Measurements from ENCODE around the gene PIGS. TPM values are rescaled to one million over a fixed set of nuclear protein-coding genes. Genes with fewer than 3 reads are reported as not detected.

PIGS gene
- total and polyA plus RNA-seq, 8 donors: 14.7 to 105 (median 28.9) TPM

- no peak for DNase-seq
- Histone ChIP-seq H3K27me3 (no peaks in the 10 kb centered on the region), H3K27ac (peak overlapping the region; percentile 13 to 89 (median 88)), H3K4me3 (peak overlapping the region; percentile 77 to 92 (median 90)), H3K4me1 (peaks cover 23 to 71% (median 43%) of the 10 kb centered on the region in 4 donors), H3K36me3 (peaks cover 0 to under 1% (median 0%) of the 10 kb centered on the region in 4 donors), H3K9me3 (no peaks in the 10 kb centered on the region)
- intact Hi-C loops (cut with DNase I; ENCODE audit: low total_unique reads): no loop called here
- TF ChIP-seq, protein P1, sequence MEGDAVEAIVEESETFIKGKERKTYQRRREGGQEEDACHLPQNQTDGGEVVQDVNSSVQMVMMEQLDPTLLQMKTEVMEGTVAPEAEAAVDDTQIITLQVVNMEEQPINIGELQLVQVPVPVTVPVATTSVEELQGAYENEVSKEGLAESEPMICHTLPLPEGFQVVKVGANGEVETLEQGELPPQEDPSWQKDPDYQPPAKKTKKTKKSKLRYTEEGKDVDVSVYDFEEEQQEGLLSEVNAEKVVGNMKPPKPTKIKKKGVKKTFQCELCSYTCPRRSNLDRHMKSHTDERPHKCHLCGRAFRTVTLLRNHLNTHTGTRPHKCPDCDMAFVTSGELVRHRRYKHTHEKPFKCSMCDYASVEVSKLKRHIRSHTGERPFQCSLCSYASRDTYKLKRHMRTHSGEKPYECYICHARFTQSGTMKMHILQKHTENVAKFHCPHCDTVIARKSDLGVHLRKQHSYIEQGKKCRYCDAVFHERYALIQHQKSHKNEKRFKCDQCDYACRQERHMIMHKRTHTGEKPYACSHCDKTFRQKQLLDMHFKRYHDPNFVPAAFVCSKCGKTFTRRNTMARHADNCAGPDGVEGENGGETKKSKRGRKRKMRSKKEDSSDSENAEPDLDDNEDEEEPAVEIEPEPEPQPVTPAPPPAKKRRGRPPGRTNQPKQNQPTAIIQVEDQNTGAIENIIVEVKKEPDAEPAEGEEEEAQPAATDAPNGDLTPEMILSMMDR (IDR thresholded peaks at IDR 0.05): no peak
- TF ChIP-seq POLR2A (IDR thresholded peaks at IDR 0.05): no peak
- TF ChIP-seq POLR2AphosphoS5 (IDR thresholded peaks at IDR 0.05): no peak
- WGBS, 5 donors: 37 to 68% (median 61%) methylated on average over 1 to 5 of the region's 5 CpGs
Observed at GRCh38 chr17:28572259-28573039, 1.1 kb upstream of the PIGS start.

DNA sequence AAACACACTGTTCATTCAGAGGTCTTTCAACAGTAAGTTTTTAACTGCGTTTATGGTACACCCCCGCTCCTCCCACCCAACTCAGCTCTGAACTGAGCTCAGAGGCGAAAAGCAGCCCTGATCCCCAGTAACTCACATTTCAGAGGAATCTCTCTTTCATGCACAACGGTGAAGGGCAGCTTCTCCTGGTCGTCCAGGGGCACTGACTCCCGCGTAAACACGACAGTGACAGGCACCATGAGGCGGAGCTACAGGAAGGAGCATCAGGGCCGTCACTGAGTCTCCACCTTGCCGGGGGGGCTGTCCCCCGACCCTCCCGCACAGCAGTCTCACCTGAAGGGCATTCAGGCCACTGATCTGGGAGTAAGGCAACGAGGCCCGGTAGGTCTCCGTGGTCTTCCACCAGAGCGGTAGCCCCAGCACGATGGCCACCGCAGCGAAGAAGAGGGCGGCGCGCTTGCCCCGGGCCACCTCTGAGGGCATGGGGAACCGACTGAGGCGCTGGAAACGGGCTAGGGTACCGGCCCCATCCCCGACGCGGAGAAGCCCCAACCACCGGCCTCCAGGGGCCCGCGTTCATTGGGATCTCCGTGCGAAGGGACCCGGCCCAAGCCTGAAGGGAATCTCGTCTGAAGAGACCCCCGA lies 486 bp downstream of the PIGS start:
- 0 to 1% (median 0%) methylated on average over 17 to 39 of the region's 39 CpGs for WGBS, 5 donors
- no peaks in the 10 kb centered on the region for H3K9me3 ChIP-seq
- DNase-seq: peak in 1 of 2 donors; percentile 61
- H3K4me1 ChIP-seq: peaks cover 19 to 66% (median 34%) of the 10 kb centered on the region in 4 donors
- TF ChIP-seq POLR2A (IDR thresholded peaks at IDR 0.05): no peak
- TF ChIP-seq EP300 (IDR thresholded peaks at IDR 0.05): no peak
- no peak for TF ChIP-seq POLR2AphosphoS5 (IDR thresholded peaks at IDR 0.05)
- TF ChIP-seq, protein P1 (IDR thresholded peaks at IDR 0.05): no peak
- H3K27ac ChIP-seq: peak overlapping the region; percentile 77 to 89 (median 88)
- peaks cover 0 to 11% (median 6%) of the 10 kb centered on the region in 4 donors for H3K36me3 ChIP-seq
- intact Hi-C loops (cut with DNase I; ENCODE audit: low total_unique reads): no loop called here
- peak overlapping the region; percentile 77 to 92 (median 90) for H3K4me3 ChIP-seq
- H3K27me3 ChIP-seq: no peaks in the 10 kb centered on the region

DNA sequence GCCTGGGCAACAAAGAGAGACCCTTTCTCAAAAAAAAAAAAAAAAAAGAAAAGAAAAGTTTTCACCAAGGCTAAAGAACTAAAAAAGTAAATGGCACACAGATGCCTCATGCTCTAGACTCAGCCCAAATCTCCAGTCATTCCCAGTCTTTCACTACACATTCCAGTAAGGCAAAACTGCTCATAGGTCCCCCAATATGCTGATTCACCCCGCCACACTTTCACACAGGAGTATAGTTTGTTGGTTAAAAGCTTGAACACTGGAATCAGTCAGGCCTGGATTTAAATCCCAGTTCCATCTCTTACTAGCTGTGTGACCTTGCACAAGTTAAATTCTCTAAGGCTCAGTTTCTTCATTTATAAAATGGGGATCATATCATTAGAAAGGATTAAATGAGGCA lies 1.9 kb downstream of the PIGS start:
- no peak overlapping the region for H3K27ac ChIP-seq

GRCh38 chr17:28567604-28568003 lies 3.7 kb downstream of the PIGS start:
- Histone ChIP-seq H3K9me3 (no peaks in the 10 kb centered on the region), H3K27me3 (no peaks in the 10 kb centered on the region), H3K27ac (no peak overlapping the region), H3K36me3 (peaks cover 12 to 42% (median 29%) of the 10 kb centered on the region in 4 donors), H3K4me3 (no peak overlapping the region), H3K4me1 (peaks cover 16 to 57% (median 36%) of the 10 kb centered on the region in 4 donors)
- 85 to 90% (median 89%) methylated on average over 3 of the region's 3 CpGs for WGBS, 5 donors
- TF ChIP-seq, protein P1 (IDR thresholded peaks at IDR 0.05): no peak
- TF ChIP-seq EP300 (IDR thresholded peaks at IDR 0.05) (no peak), POLR2A (IDR thresholded peaks at IDR 0.05) (no peak), POLR2AphosphoS5 (IDR thresholded peaks at IDR 0.05) (no peak)
- DNase-seq: no peak
- intact Hi-C loops (cut with DNase I; ENCODE audit: low total_unique reads): no loop called here

More for the DNA sequence above, 1.9 kb downstream of the PIGS start:
- intact Hi-C loops (cut with DNase I; ENCODE audit: low total_unique reads): no loop called here
- H3K27me3 ChIP-seq: no peaks in the 10 kb centered on the region
- peaks cover 19 to 60% (median 34%) of the 10 kb centered on the region in 4 donors for H3K4me1 ChIP-seq
- peaks cover 0 to 24% (median 12%) of the 10 kb centered on the region in 4 donors for H3K36me3 ChIP-seq
- no peak for DNase-seq
- no peak overlapping the region for H3K4me3 ChIP-seq
- H3K9me3 ChIP-seq: no peaks in the 10 kb centered on the region
- 95 to 100% (median 97%) methylated on average over 1 of the region's 1 CpG for WGBS, 5 donors
- TF ChIP-seq EP300 (IDR thresholded peaks at IDR 0.05): no peak
- TF ChIP-seq, protein P1 (IDR thresholded peaks at IDR 0.05): no peak
- no peak for TF ChIP-seq POLR2A (IDR thresholded peaks at IDR 0.05)
- no peak for TF ChIP-seq POLR2AphosphoS5 (IDR thresholded peaks at IDR 0.05)
